Heart left ventricle (tissue), 13 donors: ENCODE data around the gene ALK.

Experiments used
- POLR2A ChIP-seq, 2 donors: fragments of 450-650 bp; IDR thresholded peaks; one replicate each; pipeline ENCODE4 v1.6.1; 2017; ENCODE audit warnings: antibody characterized with exemption in 2 of 2, mild to moderate bottlenecking in 2 of 2, moderate library complexity in 2 of 2
- TF ChIP-seq, protein P1 (sequence below), 12 donors: fragments of 200-600 bp; sonication (generic) in 4 of 12; IDR thresholded peaks; one replicate each; pipeline versions ENCODE4 v1.5.0 to v1.8.0; 2018 to 2022; ENCODE audit warnings: antibody characterized with exemption in 12 of 12, mild to moderate bottlenecking in 5 of 12
- donor health status: ischemic (EF 13 %, LVEDD 7.1; RV severe dilation, severe dysfunction).
- donor health status: DM: no; HTN: yes; CAD: no.
- donor health status: DM: no; HTN: no; CAD: no.
- donor health status: ischemic (EF 25% LVEDD 6.9; RV normal size, moderate dysfunction).
- donor health status: ischemic (EF 25% LVEDD 5.7; RV mildly dilated, moderate dysfunction).
- donor health status: ischemic (EF 35%, LVEDD 5.7; RV mildly dilated, moderate dysfunction).
- donor health status: nonischemic (EF 11% LVEDD 7.7; RV severe dilation, severe dysfunction).
- donor health status: DM: yes; HTN: yes; CAD: no.
- donor health status: PGD.
- donor health status: ischemic (EF 29% LVEDD 5.4; RV normal size, mild dysfunction).
- donor health status: nonischemic (EF 23%, LVEDD 6.1; RV moderate dilation, normal function).

DNA sequence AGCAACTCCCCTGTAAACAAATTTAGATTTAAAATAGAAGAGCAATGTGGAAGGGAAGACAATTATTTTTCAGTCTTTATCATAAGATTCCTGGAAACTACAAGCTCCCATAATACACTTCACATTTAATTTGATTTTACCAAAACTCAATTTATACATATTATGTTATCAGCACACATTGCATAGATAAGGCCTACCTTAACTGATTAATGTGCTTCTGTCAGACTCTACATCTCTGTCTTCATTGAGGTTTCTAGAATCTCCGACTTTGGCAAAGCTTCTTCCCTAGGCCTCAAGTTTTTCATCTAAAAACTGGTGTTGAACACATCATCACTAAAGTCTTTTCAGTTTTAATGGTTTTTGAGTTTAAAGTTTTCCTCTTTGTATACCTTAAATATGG, 440.1 kb downstream of the ALK start:
- TF ChIP-seq, protein P1, sequence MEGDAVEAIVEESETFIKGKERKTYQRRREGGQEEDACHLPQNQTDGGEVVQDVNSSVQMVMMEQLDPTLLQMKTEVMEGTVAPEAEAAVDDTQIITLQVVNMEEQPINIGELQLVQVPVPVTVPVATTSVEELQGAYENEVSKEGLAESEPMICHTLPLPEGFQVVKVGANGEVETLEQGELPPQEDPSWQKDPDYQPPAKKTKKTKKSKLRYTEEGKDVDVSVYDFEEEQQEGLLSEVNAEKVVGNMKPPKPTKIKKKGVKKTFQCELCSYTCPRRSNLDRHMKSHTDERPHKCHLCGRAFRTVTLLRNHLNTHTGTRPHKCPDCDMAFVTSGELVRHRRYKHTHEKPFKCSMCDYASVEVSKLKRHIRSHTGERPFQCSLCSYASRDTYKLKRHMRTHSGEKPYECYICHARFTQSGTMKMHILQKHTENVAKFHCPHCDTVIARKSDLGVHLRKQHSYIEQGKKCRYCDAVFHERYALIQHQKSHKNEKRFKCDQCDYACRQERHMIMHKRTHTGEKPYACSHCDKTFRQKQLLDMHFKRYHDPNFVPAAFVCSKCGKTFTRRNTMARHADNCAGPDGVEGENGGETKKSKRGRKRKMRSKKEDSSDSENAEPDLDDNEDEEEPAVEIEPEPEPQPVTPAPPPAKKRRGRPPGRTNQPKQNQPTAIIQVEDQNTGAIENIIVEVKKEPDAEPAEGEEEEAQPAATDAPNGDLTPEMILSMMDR (IDR thresholded peaks at IDR 0.05), result no peak
- TF ChIP-seq POLR2A (IDR thresholded peaks at IDR 0.05), result no peak
